Uterus (tissue), 2 donors: ENCODE measurements around the gene POMT2.

Source experiments
- CTCF ChIP-seq, 4 experiments: fragments of 200-600 bp in 2 of 4; fragments of 450-650 bp in 2 of 4; sonication (generic) in 2 of 4; IDR thresholded peaks; one replicate each; pipeline ENCODE4 v1.5.1; 2016 to 2019; ENCODE audit warnings: antibody characterized with exemption in 4 of 4, mild to moderate bottlenecking in 2 of 4, moderate library complexity in 1 of 4
- POLR2A ChIP-seq, 2 donors: fragments of 450-650 bp; IDR thresholded peaks; one replicate each; pipeline ENCODE4 v1.6.1; 2016; ENCODE audit warnings: antibody characterized with exemption in 2 of 2, mild to moderate bottlenecking in 1 of 2, moderate library complexity in 1 of 2

GRCh38 chr14:77267937-77268699 is 52.6 kb downstream of the POMT2 start:
- TF ChIP-seq CTCF (IDR thresholded peaks at IDR 0.05) (no peak), POLR2A (IDR thresholded peaks at IDR 0.05) (no peak)
